GM12874 (cell line): ENCODE measurements around the gene FABP6.

Experiments
- CTCF ChIP-seq: IDR thresholded peaks from 2 replicates; pipeline ENCODE4 v1.5.1; 2011; ENCODE audit warnings: low read depth, mild to moderate bottlenecking, control low read depth, low read length, moderate library complexity; ENCODE audit not compliant: insufficient read depth

Gene FABP6

DNA sequence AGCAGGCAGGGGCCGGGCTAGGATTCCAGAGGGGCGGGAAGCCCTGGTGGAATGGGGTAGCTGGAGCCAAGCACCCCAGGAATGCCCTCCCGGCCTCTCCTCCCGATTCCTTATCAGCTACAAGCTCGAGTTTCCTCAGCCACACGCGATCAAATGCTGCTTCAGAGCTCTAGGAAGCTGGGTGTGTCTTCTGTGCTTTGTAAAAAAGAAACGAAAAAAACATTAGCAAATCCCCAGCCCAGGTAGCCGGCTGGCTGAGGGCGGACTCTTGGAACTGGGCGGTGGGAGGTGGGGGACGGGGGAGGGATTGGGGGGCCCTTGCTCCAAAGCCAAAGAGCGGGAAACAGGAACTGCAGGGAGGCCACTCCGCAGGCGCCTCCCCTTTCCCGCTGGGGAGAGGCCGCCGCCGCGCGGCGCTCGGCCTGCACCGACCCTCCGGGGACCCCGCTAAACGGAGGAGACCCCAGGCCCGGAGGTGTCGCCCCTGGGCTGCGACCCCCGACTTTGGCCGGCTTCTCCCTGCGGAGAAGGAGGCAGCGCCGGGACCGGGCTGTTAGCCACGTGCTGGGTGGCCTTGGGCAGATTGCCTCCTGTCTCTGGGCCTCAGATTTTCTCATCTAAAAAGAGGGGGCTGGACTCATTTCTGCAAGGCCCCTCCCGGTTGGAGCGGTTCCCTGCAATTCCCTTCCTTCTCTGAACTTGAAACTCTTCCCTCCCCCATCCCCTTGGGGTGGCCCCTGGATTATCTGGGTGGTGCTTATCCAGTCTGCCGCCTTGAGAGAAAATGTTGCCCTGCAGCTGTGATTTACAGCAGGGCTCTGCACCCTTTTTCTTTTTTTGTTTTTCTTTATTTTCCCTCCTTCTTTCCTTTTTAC, 40.9 kb upstream of the FABP6 start:
- no peak for TF ChIP-seq CTCF

DNA sequence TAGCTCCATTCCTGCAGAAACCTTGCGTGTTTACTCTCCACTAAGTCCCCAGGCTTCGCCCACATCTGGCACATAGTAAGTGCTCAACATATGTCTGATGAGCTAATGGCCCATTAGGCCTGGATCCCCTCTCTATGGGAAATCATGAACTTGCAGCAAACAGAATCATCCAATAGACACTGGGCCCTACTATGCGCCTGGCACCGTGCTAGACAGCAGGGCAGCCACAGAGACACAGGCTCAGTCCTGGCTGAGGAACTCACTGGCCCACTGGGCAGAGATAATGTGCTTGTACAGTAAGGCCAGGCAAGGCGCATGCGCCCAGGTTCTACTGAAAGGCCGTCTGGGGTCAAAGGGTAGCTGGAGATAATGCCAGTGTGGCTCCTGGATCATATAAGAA, 36.9 kb upstream of the FABP6 start:
- no peak for TF ChIP-seq CTCF

DNA sequence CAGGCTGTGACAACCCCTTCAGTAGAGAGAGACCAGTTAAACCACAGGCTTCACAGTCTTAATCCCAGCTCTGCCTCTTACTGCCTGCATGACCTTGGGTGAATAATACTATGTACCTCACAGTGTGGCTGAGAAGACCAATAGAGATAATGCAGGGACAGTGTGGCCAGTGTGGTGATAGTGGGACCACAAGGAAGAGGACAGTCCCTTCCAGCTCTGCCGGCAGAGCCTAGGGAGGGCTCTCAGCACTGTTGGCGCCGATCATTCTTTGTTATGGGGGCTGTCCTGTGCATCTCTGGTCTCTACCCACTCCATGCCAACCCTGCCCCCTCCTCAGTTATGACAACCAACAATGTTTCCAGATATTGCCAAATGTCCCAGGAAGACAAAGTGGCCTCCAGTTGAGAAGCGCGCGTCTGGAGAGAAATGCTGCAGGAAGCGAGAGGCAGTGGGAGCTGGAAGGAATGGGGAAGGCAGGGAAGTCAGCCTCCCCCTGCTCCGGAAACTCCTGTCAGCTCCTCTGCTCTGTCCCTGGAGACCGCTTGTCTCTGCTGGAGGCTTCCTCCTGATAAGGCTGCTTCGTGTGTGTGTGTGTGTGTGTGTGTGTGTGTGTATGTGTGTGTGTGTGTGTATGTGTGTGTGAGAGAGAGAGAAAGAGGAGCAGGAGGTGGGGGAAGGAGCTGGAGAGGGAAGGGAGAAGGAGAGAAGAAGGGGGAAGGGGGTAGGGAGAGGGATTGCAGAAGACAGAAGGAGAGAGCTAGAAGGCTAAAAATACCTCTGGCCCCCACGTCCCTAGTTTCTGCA, 31.8 kb upstream of the FABP6 start:
- TF ChIP-seq CTCF = no peak

- no peak for TF ChIP-seq CTCF
These were observed 31.2 kb upstream of the FABP6 start for GRCh38 chr5:160198146-160198545.

- TF ChIP-seq CTCF = no peak
These were observed 30.4 kb upstream of the FABP6 start for GRCh38 chr5:160198841-160199409.

DNA sequence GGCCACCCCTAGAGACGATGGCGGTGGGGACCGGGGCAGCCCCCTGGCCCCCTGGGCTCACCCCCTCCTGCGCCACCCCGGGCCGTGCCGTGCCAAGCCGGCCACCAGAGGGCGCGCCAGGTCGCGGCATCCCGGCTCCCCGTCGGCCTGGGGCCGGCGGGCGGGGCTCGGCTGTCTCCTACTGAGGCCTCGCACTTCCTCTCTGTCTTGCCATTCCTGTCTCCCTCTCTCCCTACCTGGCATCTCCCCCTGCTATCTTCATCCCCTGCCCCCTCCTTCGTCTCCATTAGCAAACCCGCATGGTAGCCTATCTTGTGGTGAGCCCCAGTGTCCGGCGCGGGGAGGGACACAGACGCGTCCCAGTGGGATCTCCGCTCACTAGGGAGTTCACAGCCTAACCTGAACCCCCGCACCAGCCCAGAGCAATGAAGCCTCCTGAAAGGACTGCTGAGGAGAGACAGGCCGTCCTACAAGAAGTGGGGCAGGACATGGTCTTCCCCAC, 29.8 kb upstream of the FABP6 start:
- peak; percentile 91 for TF ChIP-seq CTCF

GRCh38 chr5:160207061-160207460, 22.2 kb upstream of the FABP6 start:
- TF ChIP-seq CTCF = no peak
